H1 (cell line): ENCODE results near the gene MEGF11. TPM values are rescaled to one million over a fixed set of nuclear protein-coding genes. Genes with fewer than 3 reads are reported as not detected.

Source experiments
- CTCF ChIA-PET: fragments of 300-600 bp; sonication (Branson Sonifier 250); formaldehyde crosslinking; loops from one replicate; lab custom pipeline; 2021; ENCODE audit not compliant: partially characterized antibody; lab: Charles Lee
- POLR2A ChIA-PET: fragments of 300-600 bp; sonication (Branson Sonifier 250); formaldehyde crosslinking; loops from one replicate; lab custom pipeline; 2021; ENCODE audit warnings: inconsistent platforms; ENCODE audit not compliant: partially characterized antibody; lab: Charles Lee
- DNase-seq, 2 experiments: peaks; one replicate each; pipeline versions ENCODE4 v3.0.0 to v3.0.0-alpha.2; 2010 to 2022; ENCODE audit warnings: low spot score in 2 of 2, low read depth in 1 of 2, mixed read lengths in 1 of 2
- FAIRE-seq: peaks from 2 replicates; lab custom pipeline; 2011; peaks lifted over from hg19 to GRCh38; lab: Jason Lieb, UNC
- H2AFZ ChIP-seq: 2 replicates; pipeline ENCODE4 v1.8.1; 2012; ENCODE audit warnings: low read length, inconsistent platforms
- H2AK5ac ChIP-seq: 2 replicates; pipeline ENCODE4 v1.6.1; 2013; ENCODE audit warnings: low read depth, low read length
- H2BK120ac ChIP-seq: replicated peaks from 2 replicates; pipeline ENCODE3; 2013; ENCODE audit warnings: low read depth, low read length, inconsistent platforms
- H2BK12ac ChIP-seq: 2 replicates; pipeline ENCODE4 v1.6.1; 2013; ENCODE audit warnings: low read depth, low read length
- H2BK15ac ChIP-seq: 2 replicates; pipeline ENCODE4 v1.6.1; 2013; ENCODE audit warnings: low read length
- H2BK20ac ChIP-seq: 2 replicates; pipeline ENCODE4 v1.6.1; 2013; ENCODE audit warnings: low read length
- H2BK5ac ChIP-seq: 2 replicates; pipeline ENCODE4 v1.6.1; 2013; ENCODE audit warnings: low read depth, low read length
- H3K14ac ChIP-seq: 2 replicates; pipeline ENCODE4 v1.6.1; 2013; ENCODE audit warnings: inconsistent platforms; ENCODE audit not compliant: insufficient read length
- H3K18ac ChIP-seq: 2 replicates; pipeline ENCODE4 v1.6.1; 2013; ENCODE audit warnings: low read length; ENCODE audit errors: extremely low read depth
- H3K23ac ChIP-seq: 2 replicates; pipeline ENCODE4 v1.6.1; 2013; ENCODE audit warnings: inconsistent platforms; ENCODE audit not compliant: insufficient read length
- H3K23me2 ChIP-seq: 2 replicates; pipeline ENCODE4 v1.6.1; 2013; ENCODE audit warnings: low read depth, low read length
- H3K27ac ChIP-seq: 2 replicates; pipeline ENCODE4 v1.6.1; 2011; ENCODE audit warnings: low read depth, low read length, inconsistent platforms
- H3K27me3 ChIP-seq, 4 experiments: replicated peaks in 1 of 4; 1 replicate in 1 of 4; 2 replicates in 3 of 4; pipeline versions ENCODE4 v1.6.1 to v1.8.1; 2011 to 2013; ENCODE audit warnings: low read length in 3 of 4, mild to moderate bottlenecking in 3 of 4, inconsistent platforms in 2 of 4, mixed read lengths in 2 of 4, moderate library complexity in 1 of 4; ENCODE audit not compliant: control insufficient read depth in 3 of 4, insufficient read depth in 3 of 4; ENCODE audit errors: extremely low read depth in 1 of 4
- H3K36me3 ChIP-seq, 4 experiments: 2 replicates each; pipeline versions ENCODE4 v1.6.1 to v1.8.1; 2011 to 2013; ENCODE audit warnings: mild to moderate bottlenecking in 4 of 4, low read length in 3 of 4, moderate library complexity in 2 of 4, control low read depth in 1 of 4, inconsistent platforms in 1 of 4; ENCODE audit not compliant: insufficient read depth in 4 of 4, control insufficient read depth in 2 of 4
- H3K4ac ChIP-seq: replicated peaks from 2 replicates; pipeline ENCODE3; 2013; ENCODE audit warnings: low read length, low read depth, mixed read lengths, inconsistent platforms; ENCODE audit not compliant: insufficient read length
- H3K4me1 ChIP-seq, 4 experiments: replicated peaks in 1 of 4; 1 replicate in 1 of 4; 2 replicates in 3 of 4; pipeline versions ENCODE4 v1.6.1 to v1.8.1; 2011 to 2013; ENCODE audit warnings: low read length in 3 of 4, inconsistent platforms in 2 of 4, mixed read lengths in 1 of 4; ENCODE audit not compliant: insufficient read depth in 4 of 4, control insufficient read depth in 3 of 4
- H3K4me2 ChIP-seq, 2 experiments: 2 replicates each; pipeline versions ENCODE4 v1.6.1 to v1.8.1; 2011 to 2013; ENCODE audit warnings: low read depth in 2 of 2, low read length in 2 of 2, control low read depth in 1 of 2, inconsistent platforms in 1 of 2, mild to moderate bottlenecking in 1 of 2; ENCODE audit not compliant: insufficient read depth in 1 of 2
- H3K4me3 ChIP-seq, 4 experiments: fragments of 200-600, 300-600 bp in 1 of 4; sonication (generic), shearing (Covaris generic), sonication (Bioruptor Twin) in 1 of 4; 2 replicates each; pipeline versions ENCODE4 v1.5.1 to v1.8.1; 2011 to 2016; ENCODE audit warnings: low read length in 4 of 4, low read depth in 3 of 4, control low read depth in 2 of 4, inconsistent platforms in 2 of 4, mild to moderate bottlenecking in 2 of 4, mixed read lengths in 1 of 4, moderate library complexity in 1 of 4; ENCODE audit not compliant: insufficient read depth in 2 of 4; ENCODE audit errors: extremely low read depth in 1 of 4
- H3K56ac ChIP-seq: replicated peaks from 2 replicates; pipeline ENCODE3; 2013; ENCODE audit warnings: low read depth, mild to moderate bottlenecking, mixed read lengths, low read length, inconsistent platforms; ENCODE audit not compliant: insufficient read length
- H3K79me1 ChIP-seq: 2 replicates; pipeline ENCODE4 v1.6.1; 2013; ENCODE audit warnings: low read depth, low read length, control low read depth
- H3K79me2 ChIP-seq, 2 experiments: 2 replicates each; pipeline versions ENCODE4 v1.6.1 to v1.8.1; 2012 to 2013; ENCODE audit warnings: low read length in 2 of 2, mild to moderate bottlenecking in 2 of 2, inconsistent platforms in 1 of 2; ENCODE audit not compliant: insufficient read depth in 2 of 2, control insufficient read depth in 1 of 2
- H3K9ac ChIP-seq, 4 experiments: replicated peaks in 1 of 4; 1 replicate in 1 of 4; 2 replicates in 3 of 4; pipeline versions ENCODE4 v1.6.1 to v1.8.1; 2011 to 2013; ENCODE audit warnings: low read depth in 3 of 4, low read length in 3 of 4, control low read depth in 2 of 4, mild to moderate bottlenecking in 2 of 4, moderate library complexity in 2 of 4, inconsistent platforms in 1 of 4; ENCODE audit errors: extremely low read depth in 1 of 4
- H3K9me3 ChIP-seq, 2 experiments: 2 replicates each; pipeline versions ENCODE4 v1.6.1 to v1.8.1; 2012 to 2013; ENCODE audit warnings: mild to moderate bottlenecking in 2 of 2, moderate library complexity in 2 of 2, control low read depth in 1 of 2, inconsistent platforms in 1 of 2, low read depth in 1 of 2, low read length in 1 of 2, mixed read lengths in 1 of 2; ENCODE audit not compliant: insufficient read depth in 2 of 2
- H4K20me1 ChIP-seq, 2 experiments: replicated peaks in 1 of 2; 2 replicates each; pipeline versions ENCODE3 to v1.8.1; 2011 to 2013; ENCODE audit warnings: inconsistent platforms in 2 of 2, low read length in 2 of 2, mild to moderate bottlenecking in 1 of 2; ENCODE audit not compliant: insufficient read depth in 2 of 2, control insufficient read depth in 1 of 2
- H4K5ac ChIP-seq: 2 replicates; pipeline ENCODE4 v1.6.1; 2013; ENCODE audit warnings: low read length, low read depth, mixed read lengths, inconsistent platforms; ENCODE audit not compliant: insufficient read length
- H4K8ac ChIP-seq: 2 replicates; pipeline ENCODE4 v1.8.0; 2013; ENCODE audit warnings: mild to moderate bottlenecking, moderate library complexity, low read length, inconsistent platforms; ENCODE audit not compliant: insufficient read depth; ENCODE audit errors: extremely low read depth
- H4K91ac ChIP-seq: replicated peaks from 2 replicates; pipeline ENCODE3; 2013; ENCODE audit warnings: low read length, mixed read lengths, inconsistent platforms; ENCODE audit not compliant: insufficient read length
- SP2 ChIP-seq: IDR thresholded peaks from 2 replicates; pipeline ENCODE4 v1.6.1; 2012; ENCODE audit warnings: mild to moderate bottlenecking, low read length, inconsistent platforms
- WGBS, 2 experiments: shearing (Covaris generic) in 1 of 2; methylation state at CpG; one replicate each; pipeline versions ENCODE4 v1.1.6 to v1.1.7; 2013 to 2015; ENCODE audit warnings: low lambda C conversion rate in 2 of 2, mixed read lengths in 2 of 2, inconsistent platforms in 1 of 2, low coverage in 1 of 2, missing lambda C conversion rate in 1 of 2; ENCODE audit not compliant: insufficient replicate concordance in 2 of 2, insufficient coverage in 1 of 2, insufficient read length in 1 of 2; ENCODE audit errors: extremely low coverage in 1 of 2, missing lambda C conversion rate in 1 of 2; 5-methylcytosine and 5-hydroxymethylcytosine counted together
- polyA plus RNA-seq, 7 experiments: library from polyadenylated mRNA; depleted of rRNA in 3 of 7; stranded (reverse) in 5 of 7; unstranded in 2 of 7; fragments of >200 nt in 5 of 7; fragments of 200-250 nt in 2 of 7; gene quantifications; 1 replicate in 5 of 7; 2 replicates in 1 of 7; 4 replicates in 1 of 7; pipeline versions ENCODE4 v1.2.1 to v1.2.3, GENCODE V29; 2011 to 2013; ENCODE audit warnings: missing spikeins in 2 of 7, mixed read lengths in 2 of 7
- total RNA-seq: library from RNA; stranded (reverse); fragmentation: NEBNext Ultra II Directional; extraction: Animal tissue kit (Norgen Biotek cat#: 25700); gene quantifications from 2 replicates; pipeline ENCODE4 v1.2.1, GENCODE V29; 2021

The MEGF11 gene
- total and polyA plus RNA-seq, 2 of the 8 experiments (the other 6 are each of a cell fraction or from before 2014, with no cell fraction given), result 4.4 to 4.8 TPM

DNA sequence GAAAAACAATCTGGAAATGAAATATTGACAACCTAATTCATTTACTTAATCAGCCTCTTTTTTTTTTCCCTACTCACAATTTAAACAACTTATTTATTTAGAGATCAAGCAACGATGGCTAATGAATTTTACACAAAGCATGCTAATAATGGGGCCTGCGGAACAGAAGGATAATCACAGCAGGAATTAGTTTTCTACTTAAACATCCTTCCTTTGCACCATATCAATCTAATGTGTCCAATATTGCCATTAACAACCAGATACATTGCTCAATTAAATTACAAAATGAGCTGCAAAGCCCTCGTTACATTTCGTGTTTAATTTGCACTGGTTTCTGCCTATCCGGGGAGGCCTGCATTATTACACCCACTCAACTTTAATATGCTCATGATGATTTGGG is 285.0 kb downstream of the MEGF11 start:
- no peak overlapping the region for H3K56ac ChIP-seq

More for the DNA sequence above, 285.0 kb downstream of the MEGF11 start:
- no peak overlapping the region for H3K4me3 ChIP-seq
- no peak overlapping the region for H4K8ac ChIP-seq
- H3K27ac ChIP-seq, result no peak overlapping the region
- no peaks in the 10 kb centered on the region for H3K79me2 ChIP-seq
- no peak overlapping the region for H2BK20ac ChIP-seq
- CTCF ChIA-PET, result interaction anchor here (0.7 to 1.4 kb wide), 4 partner anchors 11 to 228 kb away, joined by 3 to 5 read pairs (median 4); partner anchors contain the start of gene RAB11A
- DNase-seq, result no peak
- H4K91ac ChIP-seq, result no peak overlapping the region
- no peak overlapping the region for H2BK15ac ChIP-seq
- no peak overlapping the region for H3K4me2 ChIP-seq
- no peak overlapping the region for H2AFZ ChIP-seq
- no peaks in the 10 kb centered on the region for H4K20me1 ChIP-seq
- H2BK120ac ChIP-seq, result no peak overlapping the region
- WGBS, 2 experiments, result 83% methylated on average over 5 of the region's 5 CpGs; no CpG with 5 or more reads in 1 of the 2 experiments
- no peak overlapping the region for H3K9ac ChIP-seq
- no peaks in the 10 kb centered on the region for H3K9me3 ChIP-seq
- no peak overlapping the region for H2AK5ac ChIP-seq
- no peak overlapping the region for H3K14ac ChIP-seq
- no peak overlapping the region for H3K23ac ChIP-seq
- H3K4ac ChIP-seq, result no peak overlapping the region
- H3K79me1 ChIP-seq, result no peaks in the 10 kb centered on the region
- TF ChIP-seq SP2, result no peak
- TF ChIP-seq, all 59 proteins: peak for 0
- FAIRE-seq, result no peak
- no peak overlapping the region for H4K5ac ChIP-seq
- H3K36me3 ChIP-seq, result no peaks in the 10 kb centered on the region
- 0 out of 7 replicates have a peak, but pooled peaks cover 0 to 2% (median 0%) of the 10 kb centered on the region in 4 experiments for H3K27me3 ChIP-seq
- no peak overlapping the region for H3K18ac ChIP-seq
- no peak overlapping the region for H2BK12ac ChIP-seq
- POLR2A ChIA-PET, result interaction anchor here (1.3 kb wide), 1 partner anchor 47 kb away, joined by 3 read pairs; no protein-coding TSS in a partner anchor
- H2BK5ac ChIP-seq, result no peak overlapping the region
- no peaks in the 10 kb centered on the region for H3K23me2 ChIP-seq
- peaks cover 0 to 11% (median 0%) of the 10 kb centered on the region in 4 experiments; a peak in 3 of 7 replicates for H3K4me1 ChIP-seq
